ENCODE results near the gene GFOD1.

The GFOD1 gene

DNA sequence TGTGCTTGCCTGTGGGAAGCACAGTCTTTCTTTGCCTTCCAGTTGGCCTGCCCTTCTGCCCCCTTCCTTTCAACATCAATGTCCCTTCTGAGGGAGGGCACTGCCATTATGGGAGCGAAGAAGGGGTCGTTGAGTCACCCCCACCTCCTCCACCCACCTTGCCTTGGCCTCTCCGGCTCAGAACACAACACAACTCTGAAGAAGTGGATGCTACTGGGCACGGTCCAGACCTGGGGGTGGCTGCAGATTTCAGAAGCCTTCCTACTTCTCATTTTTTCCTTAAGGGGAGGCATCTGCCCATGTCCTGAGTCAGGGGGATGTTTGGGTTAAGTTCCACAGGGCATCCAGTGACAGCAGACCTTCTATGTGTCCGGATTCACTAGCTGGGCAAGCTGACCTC lies 72.1 kb downstream of the GFOD1 start:
- no peak for DNase-seq (ENCODE audit: low read depth)
- TF ChIP-seq, protein P1, sequence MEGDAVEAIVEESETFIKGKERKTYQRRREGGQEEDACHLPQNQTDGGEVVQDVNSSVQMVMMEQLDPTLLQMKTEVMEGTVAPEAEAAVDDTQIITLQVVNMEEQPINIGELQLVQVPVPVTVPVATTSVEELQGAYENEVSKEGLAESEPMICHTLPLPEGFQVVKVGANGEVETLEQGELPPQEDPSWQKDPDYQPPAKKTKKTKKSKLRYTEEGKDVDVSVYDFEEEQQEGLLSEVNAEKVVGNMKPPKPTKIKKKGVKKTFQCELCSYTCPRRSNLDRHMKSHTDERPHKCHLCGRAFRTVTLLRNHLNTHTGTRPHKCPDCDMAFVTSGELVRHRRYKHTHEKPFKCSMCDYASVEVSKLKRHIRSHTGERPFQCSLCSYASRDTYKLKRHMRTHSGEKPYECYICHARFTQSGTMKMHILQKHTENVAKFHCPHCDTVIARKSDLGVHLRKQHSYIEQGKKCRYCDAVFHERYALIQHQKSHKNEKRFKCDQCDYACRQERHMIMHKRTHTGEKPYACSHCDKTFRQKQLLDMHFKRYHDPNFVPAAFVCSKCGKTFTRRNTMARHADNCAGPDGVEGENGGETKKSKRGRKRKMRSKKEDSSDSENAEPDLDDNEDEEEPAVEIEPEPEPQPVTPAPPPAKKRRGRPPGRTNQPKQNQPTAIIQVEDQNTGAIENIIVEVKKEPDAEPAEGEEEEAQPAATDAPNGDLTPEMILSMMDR (conservative IDR thresholded peaks at IDR 0.05; ENCODE audit: low read length) = no peak
- no peak overlapping the region for H3K4me3 ChIP-seq (ENCODE audit: low read length)

DNA sequence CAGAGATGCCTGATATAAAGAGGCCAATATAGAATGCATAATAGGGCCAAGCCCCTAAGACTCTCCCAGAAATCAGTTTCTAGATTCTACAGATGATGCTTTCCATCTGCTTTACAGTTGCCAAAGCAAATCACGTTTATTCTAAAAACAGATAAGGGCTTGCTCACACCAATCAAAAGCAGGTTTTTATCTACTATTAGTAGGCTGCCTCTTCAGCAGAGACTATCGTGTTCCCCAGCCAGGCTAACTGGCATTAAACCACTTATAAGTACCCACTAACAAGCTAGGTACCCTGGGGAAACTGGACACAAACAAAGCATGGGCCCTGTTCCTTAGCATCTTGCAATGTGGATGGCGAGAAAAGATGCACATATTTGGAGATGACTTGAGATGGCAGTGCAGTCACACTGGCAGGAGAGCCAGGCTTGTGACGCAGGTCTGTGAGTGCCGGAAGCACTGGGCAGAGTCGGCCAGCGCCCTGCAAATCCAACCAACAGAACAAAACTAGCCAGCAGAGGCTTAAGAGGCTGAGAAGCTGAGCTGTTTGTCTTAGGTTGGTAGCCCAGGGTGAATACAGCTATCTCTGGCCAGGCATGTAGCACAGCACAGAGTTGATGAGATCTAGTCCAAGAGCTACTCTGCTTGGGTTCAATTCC lies 73.4 kb downstream of the GFOD1 start:
- DNase-seq (ENCODE audit: low read depth) = no peak
- H3K4me3 ChIP-seq (ENCODE audit: low read length) = no peak overlapping the region
- TF ChIP-seq, protein P1 (conservative IDR thresholded peaks at IDR 0.05; ENCODE audit: low read length) = no peak

DNA sequence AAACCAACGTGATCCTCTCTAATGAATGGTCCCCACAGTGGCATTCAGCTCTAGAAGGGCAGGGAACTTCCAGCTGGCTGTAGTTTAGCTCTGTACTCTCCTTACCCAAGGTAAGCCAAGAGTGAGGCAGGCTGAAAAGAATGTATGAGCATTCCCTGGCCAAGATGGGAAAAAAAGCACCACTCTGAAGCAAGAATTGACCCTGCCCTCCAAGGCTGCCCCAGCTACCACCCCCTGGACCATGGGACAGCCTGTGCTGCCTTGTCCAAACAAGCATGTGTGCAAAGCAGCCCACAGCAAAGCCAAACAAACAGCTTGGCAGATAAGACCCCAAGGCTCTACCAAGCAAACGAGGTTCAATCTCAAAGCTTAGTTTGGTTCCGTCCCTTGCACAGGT lies 73.9 kb downstream of the GFOD1 start:
- DNase-seq (ENCODE audit: low read depth) = peak; percentile 76
- TF ChIP-seq, protein P1 (conservative IDR thresholded peaks at IDR 0.05; ENCODE audit: low read length) = no peak
- H3K4me3 ChIP-seq (ENCODE audit: low read length) = no peak overlapping the region

DNA sequence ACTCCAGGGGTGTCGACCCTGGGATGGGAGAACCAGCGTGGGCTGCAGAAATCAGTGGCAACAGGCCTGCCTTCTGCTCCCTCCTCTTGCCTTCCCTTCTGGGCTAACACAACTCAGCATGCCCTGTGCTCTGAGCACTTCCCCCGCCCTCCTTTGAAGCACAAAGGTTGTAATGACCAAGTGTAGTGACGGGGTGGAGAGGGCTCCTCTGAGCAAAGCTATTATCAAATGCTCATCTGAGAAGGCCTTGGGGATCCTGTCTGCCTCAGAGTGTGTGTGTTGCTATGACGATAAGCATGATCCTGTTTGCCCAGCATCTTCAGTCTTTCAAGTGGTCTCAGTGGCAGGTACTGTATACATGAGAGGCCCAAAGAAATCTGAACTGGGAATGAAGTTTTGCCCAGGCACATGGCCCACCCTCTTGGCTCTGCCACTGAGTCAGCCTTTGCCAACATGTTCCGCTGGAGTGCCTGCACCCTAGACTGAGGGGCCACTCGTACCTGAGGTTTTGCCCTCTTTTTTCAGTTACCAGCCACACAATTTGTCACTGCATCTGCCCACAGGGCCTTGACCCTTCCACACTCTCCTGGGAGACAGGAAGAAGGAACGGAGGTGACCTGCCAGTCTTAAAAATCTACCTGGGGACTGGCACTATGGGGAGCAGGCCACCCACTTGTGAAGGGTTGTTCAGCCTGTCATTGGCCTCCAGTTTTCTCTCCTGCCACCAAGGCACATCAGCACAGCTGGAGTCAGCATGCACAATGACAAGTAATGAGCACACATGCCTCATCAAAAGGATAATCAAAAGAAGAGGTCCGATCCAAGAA lies 74.5 kb downstream of the GFOD1 start:
- no peak overlapping the region for H3K4me3 ChIP-seq (ENCODE audit: low read length)
- DNase-seq (ENCODE audit: low read depth) = no peak
- TF ChIP-seq, protein P1 (conservative IDR thresholded peaks at IDR 0.05; ENCODE audit: low read length) = no peak

DNA sequence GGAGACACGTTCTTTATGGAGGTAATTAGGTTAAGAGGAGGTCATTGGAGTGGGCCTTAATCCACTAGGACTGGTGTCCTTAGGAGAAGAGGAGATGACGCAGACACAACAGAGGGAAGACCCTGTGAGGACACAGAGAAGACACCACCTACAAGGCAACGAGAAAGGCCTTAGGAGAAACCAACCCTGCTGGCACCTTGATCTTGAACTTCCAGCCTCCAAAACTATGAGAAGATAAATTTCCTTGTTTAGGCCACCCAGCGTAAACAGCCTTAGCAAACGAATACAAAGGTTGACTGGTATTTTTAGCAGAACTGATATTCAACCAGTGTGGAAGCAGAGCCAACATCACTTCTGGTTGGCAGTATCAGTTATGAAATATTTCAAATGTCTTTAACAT lies 75.2 kb downstream of the GFOD1 start:
- H3K4me3 ChIP-seq (ENCODE audit: low read length) = no peak overlapping the region
- TF ChIP-seq, protein P1 (conservative IDR thresholded peaks at IDR 0.05; ENCODE audit: low read length) = no peak
- no peak for DNase-seq (ENCODE audit: low read depth)

DNA sequence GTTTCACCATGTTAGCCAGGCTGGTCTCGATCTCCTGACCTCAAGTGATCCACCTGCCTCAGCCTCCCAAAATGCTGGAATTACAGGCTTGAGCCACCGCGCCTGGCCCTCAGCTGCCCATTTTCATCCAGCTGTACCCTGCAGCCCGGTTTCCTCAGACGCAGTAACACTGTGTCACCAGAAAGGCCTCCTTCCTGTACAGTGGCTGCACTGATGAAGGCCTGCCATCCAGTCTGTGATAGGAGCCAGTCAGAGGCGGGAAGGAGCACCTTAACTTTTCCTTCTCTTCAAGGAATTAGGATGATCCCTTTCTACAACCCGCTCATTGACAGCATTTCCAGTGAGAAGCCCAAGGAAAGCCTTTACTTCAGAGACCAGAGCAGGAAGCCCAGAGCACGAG lies 75.9 kb downstream of the GFOD1 start:
- no peak overlapping the region for H3K4me3 ChIP-seq (ENCODE audit: low read length)
- DNase-seq (ENCODE audit: low read depth) = no peak
- TF ChIP-seq, protein P1 (conservative IDR thresholded peaks at IDR 0.05; ENCODE audit: low read length) = no peak

DNA sequence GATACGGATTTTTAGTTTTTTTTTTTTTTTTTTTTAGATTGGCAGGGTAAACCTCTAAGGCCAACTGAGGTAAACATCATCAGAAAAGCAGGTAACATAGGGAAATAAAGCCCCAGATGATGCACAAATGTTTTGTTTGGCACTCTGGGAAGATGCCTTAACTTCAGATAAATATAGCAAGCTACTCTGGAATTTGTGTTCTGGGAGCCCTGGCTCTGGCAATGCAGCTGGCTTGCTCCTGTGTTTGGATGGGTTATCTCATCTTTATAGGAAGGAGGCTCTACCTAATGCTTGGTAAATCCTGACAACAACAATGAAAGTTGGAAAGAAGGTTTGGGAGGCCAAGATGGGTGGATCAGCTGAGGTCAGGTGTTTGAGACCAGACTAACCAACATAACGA lies 77.4 kb downstream of the GFOD1 start:
- TF ChIP-seq, protein P1 (conservative IDR thresholded peaks at IDR 0.05; ENCODE audit: low read length) = no peak
- no peak overlapping the region for H3K4me3 ChIP-seq (ENCODE audit: low read length)
- no peak for DNase-seq (ENCODE audit: low read depth)
